Epithelial cell of esophagus (primary cell): ENCODE data around the gene FBXO28.
A peak's percentile ranks its signal among the peaks of the same experiment; 100 is the strongest.

Experiments used
- DNase-seq: peaks from one replicate; pipeline ENCODE4 v3.0.0; 2010; ENCODE audit warnings: low read depth
- H3K4me3 ChIP-seq: 2 replicates; pipeline ENCODE4 v1.5.1; 2011; ENCODE audit warnings: mild to moderate bottlenecking, low read length, control low read depth
- TF ChIP-seq, protein P1 (sequence below): IDR thresholded peaks from 2 replicates; pipeline ENCODE4 v1.5.1; 2011; ENCODE audit warnings: low read depth, mild to moderate bottlenecking, low read length, control low read depth, inconsistent platforms; ENCODE audit not compliant: insufficient read depth; ENCODE audit errors: missing control alignments

Gene FBXO28, protein sequence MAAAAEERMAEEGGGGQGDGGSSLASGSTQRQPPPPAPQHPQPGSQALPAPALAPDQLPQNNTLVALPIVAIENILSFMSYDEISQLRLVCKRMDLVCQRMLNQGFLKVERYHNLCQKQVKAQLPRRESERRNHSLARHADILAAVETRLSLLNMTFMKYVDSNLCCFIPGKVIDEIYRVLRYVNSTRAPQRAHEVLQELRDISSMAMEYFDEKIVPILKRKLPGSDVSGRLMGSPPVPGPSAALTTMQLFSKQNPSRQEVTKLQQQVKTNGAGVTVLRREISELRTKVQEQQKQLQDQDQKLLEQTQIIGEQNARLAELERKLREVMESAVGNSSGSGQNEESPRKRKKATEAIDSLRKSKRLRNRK

DNA sequence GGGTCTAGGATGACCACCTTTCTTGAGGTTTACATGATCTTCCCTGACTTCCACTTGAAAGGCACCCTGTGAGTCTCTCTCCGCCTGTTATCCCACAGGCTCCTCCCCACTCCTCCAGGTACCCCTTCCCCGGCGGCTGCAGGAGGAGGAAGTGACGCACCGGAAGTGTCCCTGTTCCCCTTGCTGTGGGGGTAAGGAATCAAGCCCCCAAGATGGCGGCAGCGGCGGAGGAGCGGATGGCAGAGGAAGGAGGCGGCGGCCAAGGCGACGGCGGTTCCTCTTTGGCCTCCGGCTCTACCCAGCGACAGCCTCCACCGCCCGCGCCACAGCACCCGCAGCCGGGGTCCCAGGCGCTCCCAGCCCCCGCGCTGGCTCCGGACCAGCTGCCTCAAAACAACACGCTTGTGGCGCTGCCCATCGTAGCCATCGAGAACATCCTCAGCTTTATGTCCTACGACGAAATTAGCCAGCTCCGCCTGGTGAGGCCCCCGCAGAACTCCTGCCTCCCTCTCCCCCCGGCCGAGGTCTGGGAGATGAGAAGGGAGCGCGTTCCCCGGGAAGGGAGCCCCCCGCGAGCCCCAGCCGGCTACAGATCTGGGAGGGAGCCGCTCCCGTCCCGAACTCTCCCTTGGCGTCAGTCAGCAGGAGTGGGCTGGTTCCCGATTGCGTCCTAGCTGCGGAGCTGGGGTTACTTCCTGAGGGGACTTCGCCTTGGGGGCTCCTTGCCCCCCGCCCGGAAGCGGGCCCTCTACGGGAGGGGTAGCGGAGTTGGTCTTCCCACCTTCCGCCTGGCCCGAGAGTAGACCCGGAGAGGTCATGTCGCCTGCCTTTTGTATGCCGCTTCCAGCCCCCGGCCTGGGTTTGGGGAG, at the start of gene FBXO28:
FBXO28 (plus strand) TSS at position 194 of the 869 bp plus-strand sequence; CDS start at position 213, 19 bp downstream.
- peak; percentile 96 for DNase-seq
- TF ChIP-seq, protein P1, sequence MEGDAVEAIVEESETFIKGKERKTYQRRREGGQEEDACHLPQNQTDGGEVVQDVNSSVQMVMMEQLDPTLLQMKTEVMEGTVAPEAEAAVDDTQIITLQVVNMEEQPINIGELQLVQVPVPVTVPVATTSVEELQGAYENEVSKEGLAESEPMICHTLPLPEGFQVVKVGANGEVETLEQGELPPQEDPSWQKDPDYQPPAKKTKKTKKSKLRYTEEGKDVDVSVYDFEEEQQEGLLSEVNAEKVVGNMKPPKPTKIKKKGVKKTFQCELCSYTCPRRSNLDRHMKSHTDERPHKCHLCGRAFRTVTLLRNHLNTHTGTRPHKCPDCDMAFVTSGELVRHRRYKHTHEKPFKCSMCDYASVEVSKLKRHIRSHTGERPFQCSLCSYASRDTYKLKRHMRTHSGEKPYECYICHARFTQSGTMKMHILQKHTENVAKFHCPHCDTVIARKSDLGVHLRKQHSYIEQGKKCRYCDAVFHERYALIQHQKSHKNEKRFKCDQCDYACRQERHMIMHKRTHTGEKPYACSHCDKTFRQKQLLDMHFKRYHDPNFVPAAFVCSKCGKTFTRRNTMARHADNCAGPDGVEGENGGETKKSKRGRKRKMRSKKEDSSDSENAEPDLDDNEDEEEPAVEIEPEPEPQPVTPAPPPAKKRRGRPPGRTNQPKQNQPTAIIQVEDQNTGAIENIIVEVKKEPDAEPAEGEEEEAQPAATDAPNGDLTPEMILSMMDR = no peak

DNA sequence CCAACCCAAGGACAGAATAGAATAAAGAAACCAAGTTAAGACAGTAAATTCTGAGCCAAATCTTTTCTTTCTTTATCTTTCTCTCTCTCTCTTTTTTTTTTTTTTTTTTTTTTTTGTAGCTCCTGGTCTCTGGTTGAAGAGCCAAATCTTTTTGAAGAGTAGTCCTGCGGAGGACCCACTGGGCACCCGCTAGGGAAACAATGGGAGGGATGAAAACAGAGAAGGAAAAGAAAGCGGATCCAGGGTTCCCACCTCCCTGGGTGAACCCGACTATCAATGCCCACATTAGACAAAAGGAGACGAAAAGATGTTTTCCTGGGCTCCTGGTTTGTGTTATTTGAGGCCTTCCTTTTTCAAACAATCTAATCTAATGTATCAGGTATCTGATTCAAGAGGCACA, 49.8 kb upstream of the FBXO28 start:
- no peak overlapping the region for H3K4me3 ChIP-seq
- DNase-seq = no peak
- TF ChIP-seq, protein P1 = no peak

More for the DNA sequence above, at the start of gene FBXO28:
- peak within 1 kb of the TSS; percentile 92 for H3K4me3 ChIP-seq

DNA sequence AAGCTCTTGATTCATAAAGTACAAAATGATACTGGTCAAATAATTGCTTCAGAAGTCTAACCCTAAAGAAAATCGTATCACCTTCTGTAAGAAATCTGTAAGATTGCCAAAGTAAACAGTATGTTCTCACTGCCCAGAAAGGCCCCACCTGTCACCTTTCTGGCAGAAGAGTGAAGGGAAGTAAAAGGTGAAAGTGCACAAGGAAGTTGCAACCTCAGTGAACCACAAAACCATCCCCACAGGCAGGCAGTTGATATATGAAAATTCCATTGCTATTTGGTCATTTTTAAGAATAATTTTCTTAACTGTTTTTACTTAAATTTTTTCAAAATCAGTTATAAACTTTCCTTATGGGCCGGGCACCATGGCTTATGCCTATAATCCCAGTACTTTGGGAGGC, 48.5 kb upstream of the FBXO28 start:
- peak; percentile 53 for DNase-seq
- TF ChIP-seq, protein P1 = no peak
- H3K4me3 ChIP-seq = no peak overlapping the region

DNA sequence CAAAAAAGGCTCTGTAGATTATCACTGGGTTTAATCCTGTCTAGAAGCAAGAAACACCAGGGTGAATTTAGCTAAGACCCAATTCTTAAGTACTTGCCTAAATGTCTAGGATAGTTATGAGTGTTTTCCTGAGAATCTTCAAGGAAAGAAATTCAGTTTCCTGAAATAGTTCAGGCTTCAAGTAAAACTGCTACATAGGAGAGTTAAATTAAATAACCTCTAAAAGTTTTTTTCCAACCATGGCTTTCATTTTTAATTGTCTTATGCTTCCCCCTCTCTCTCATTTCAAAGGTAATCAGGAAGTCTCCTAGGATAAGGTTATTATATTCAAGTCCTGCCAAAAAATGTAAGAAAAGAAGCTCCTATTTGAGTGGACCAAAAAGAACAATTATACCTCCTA, 46.7 kb upstream of the FBXO28 start:
- no peak overlapping the region for H3K4me3 ChIP-seq
- TF ChIP-seq, protein P1 = no peak
- no peak for DNase-seq

DNA sequence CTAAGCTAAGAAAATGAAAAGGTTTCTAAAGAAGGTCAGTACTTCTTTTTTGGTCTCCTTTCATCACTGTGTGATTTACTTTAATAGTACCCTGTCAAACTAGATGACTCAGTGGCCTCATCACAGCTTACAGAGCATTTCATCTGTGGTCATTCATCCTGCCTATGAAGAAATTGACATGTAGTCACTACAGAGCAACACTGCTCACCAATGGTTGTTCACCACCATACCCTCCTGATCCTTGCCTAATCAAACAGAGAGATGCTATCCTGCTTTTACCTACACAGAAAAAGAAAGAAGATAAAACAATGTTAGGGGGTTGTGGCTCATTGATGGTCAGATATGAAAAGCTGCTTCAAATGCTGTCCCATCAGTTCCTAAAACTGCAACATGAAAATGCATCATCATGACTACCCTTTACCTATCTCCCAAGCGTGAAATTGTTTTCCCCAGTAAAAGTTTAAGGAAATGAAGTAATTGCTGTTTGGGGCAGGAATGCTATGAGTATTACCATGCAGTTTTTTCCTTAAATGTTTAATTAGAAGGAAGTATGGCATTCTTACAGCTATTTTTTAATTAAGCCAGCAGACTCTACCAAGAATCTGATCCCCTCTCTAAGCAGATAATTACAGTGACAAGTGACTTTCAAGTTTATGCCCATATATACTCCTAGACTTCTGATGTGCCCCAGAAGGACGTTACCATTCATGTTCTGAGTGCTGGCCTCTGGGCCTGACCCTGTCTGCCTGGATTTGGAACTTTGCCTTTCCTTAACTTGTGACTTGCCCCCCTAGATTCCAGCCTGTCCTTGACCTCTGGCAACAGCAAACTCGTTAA, 46.1 kb upstream of the FBXO28 start:
- DNase-seq = peak; percentile 92
- TF ChIP-seq, protein P1 = no peak
- H3K4me3 ChIP-seq = no peak overlapping the region

DNA sequence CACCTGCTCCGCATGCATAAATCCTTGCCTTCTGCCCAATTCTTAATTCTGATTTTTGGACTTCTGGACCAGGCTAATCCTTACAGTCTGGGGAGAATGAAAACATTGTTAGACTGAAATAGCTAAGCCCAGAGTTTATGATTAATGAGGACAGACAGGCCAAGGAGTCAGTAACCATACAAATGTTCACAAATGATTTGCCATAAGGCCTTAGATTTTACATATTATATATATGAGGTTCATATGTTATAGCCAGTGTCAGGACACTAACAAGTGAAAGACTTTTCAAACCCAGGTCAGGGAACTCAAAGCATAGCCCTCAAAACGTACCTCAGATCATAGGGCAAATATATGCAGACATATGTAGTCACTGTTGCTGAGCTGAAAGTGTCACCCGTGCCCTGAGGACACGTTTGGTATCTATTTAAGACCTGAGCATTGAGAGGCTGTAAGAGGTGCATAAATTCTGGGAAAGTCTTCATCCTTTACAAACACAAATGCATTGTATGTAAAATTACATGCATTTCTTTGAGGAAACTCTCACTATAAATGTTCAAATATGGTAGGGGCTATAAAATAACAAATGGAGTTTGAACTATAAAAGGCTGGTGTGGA, 45.3 kb upstream of the FBXO28 start:
- TF ChIP-seq, protein P1 = no peak
- no peak overlapping the region for H3K4me3 ChIP-seq
- no peak for DNase-seq
